ENCODE data around the gene ERC2.

The ERC2 gene

GRCh38 chr3:55469957-55470526 lies 998.2 kb downstream of the ERC2 start:
- no peak for DNase-seq (ENCODE audit: low read depth)

DNA sequence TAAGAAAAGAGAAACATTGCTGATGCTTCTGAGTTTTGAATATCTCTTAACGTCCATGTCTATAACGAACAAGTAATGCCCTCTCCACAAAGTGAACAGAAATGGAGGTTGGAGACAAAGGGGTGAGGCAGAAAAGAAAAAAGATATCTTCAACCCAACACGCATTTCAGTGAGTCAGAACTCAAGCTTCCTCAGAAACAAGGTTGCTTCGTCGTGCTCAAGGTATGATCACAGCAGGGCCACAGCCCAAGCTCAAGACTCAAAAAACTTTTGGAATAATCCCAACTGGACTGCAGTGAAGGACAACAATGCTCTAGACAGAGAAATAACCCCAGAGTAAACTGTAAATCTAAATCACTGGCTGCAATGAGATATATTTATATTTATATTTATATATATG lies 1000.0 kb downstream of the ERC2 start:
- no peak for DNase-seq (ENCODE audit: low read depth)

GRCh38 chr3:55467099-55467498 lies 1001.2 kb downstream of the ERC2 start:
- no peak for DNase-seq (ENCODE audit: low read depth)

GRCh38 chr3:55466526-55466925 lies 1001.7 kb downstream of the ERC2 start:
- no peak for DNase-seq (ENCODE audit: low read depth)

GRCh38 chr3:55461896-55462295 lies 1006.4 kb downstream of the ERC2 start:
- DNase-seq (ENCODE audit: low read depth) = peak; percentile 69

- DNase-seq (ENCODE audit: low read depth) = no peak
Measured at GRCh38 chr3:55459838-55460237, 1008.4 kb downstream of the ERC2 start.

Data from stromal cell of bone marrow (primary cell).